Measurements from ENCODE around the gene MYH16.
"Not testable (repeated sequence)": the region's sequence is repeated elsewhere in the genome, so short reads cannot be mapped to it uniquely, and the experiment has no call there.

Gene MYH16

GRCh38 chr7:99344061-99344647 is 71.5 kb downstream of the MYH16 start:
- Mint-ChIP-seq H3K4me3 (no peak overlapping the region), H3K4me1 (peaks cover 7% of the 10 kb centered on the region), H3K27ac (no peak overlapping the region), H3K36me3 (peaks cover 12% of the 10 kb centered on the region), H3K9me3 (no peaks in the 10 kb centered on the region), H3K27me3 (no peaks in the 10 kb centered on the region)

- H3K4me3 Mint-ChIP-seq, H3K9me3 Mint-ChIP-seq, H3K27ac Mint-ChIP-seq, H3K4me1 Mint-ChIP-seq, H3K36me3 Mint-ChIP-seq, H3K27me3 Mint-ChIP-seq: not testable (repeated sequence)
These were observed 78.0 kb downstream of the MYH16 start for GRCh38 chr7:99350641-99351040.

- no peaks in the 10 kb centered on the region for H3K9me3 Mint-ChIP-seq
- H3K27me3 Mint-ChIP-seq, result no peaks in the 10 kb centered on the region
- no peak overlapping the region for H3K27ac Mint-ChIP-seq
- no peak overlapping the region for H3K4me3 Mint-ChIP-seq
- no peaks in the 10 kb centered on the region for H3K4me1 Mint-ChIP-seq
- H3K36me3 Mint-ChIP-seq, result peaks cover 4% of the 10 kb centered on the region
These were observed 79.6 kb downstream of the MYH16 start for GRCh38 chr7:99352247-99352646.

GRCh38 chr7:99355098-99355497 is 82.5 kb downstream of the MYH16 start:
- Mint-ChIP-seq H3K27me3 (no peaks in the 10 kb centered on the region), H3K9me3 (no peaks in the 10 kb centered on the region), H3K4me3 (no peak overlapping the region), H3K36me3 (peaks cover 5% of the 10 kb centered on the region), H3K27ac (no peak overlapping the region), H3K4me1 (no peaks in the 10 kb centered on the region)

- Mint-ChIP-seq H3K27ac (no peak overlapping the region), H3K4me3 (no peak overlapping the region), H3K9me3 (no peaks in the 10 kb centered on the region), H3K4me1 (no peaks in the 10 kb centered on the region), H3K36me3 (peaks cover 3% of the 10 kb centered on the region), H3K27me3 (no peaks in the 10 kb centered on the region)
These were observed 85.3 kb downstream of the MYH16 start for GRCh38 chr7:99357701-99358490.

GRCh38 chr7:99358521-99358920 is 85.9 kb downstream of the MYH16 start:
- not testable (repeated sequence) for H3K4me1 Mint-ChIP-seq, H3K27me3 Mint-ChIP-seq, H3K27ac Mint-ChIP-seq, H3K36me3 Mint-ChIP-seq, H3K4me3 Mint-ChIP-seq, H3K9me3 Mint-ChIP-seq

- Mint-ChIP-seq H3K27ac (no peak overlapping the region), H3K4me1 (no peaks in the 10 kb centered on the region)
These were observed 87.0 kb downstream of the MYH16 start for GRCh38 chr7:99359465-99360154.

More at GRCh38 chr7:99359465-99360154, 87.0 kb downstream of the MYH16 start:
- Mint-ChIP-seq H3K9me3 (no peaks in the 10 kb centered on the region), H3K4me3 (no peak overlapping the region), H3K36me3 (peaks cover 3% of the 10 kb centered on the region), H3K27me3 (no peaks in the 10 kb centered on the region)

All from activated naive CD4-positive, alpha-beta T cell treated with anti-CD3 and anti-CD28 coated beads, Interleukin-2, amount 50 U/mL, for 24 hours (primary cell).